Ovary (tissue), 9 donors: Measurements from ENCODE around the gene BCORL1. TPM values are rescaled to one million over a fixed set of nuclear protein-coding genes. Genes with fewer than 3 reads are reported as not detected.

Experiments used
- DNase-seq, 5 donors: peaks; one replicate each; pipeline ENCODE4 v3.0.0-alpha.2; 2019 to 2020
- H3K27ac ChIP-seq, 2 donors: fragments of 200-600 bp; one replicate each; pipeline versions ENCODE4 v1.5.1 to v1.8.0; 2019 to 2022
- H3K27me3 ChIP-seq: fragments of 200-600 bp; one replicate; pipeline ENCODE4 v1.8.0; 2022
- H3K36me3 ChIP-seq: fragments of 200-600 bp; sonication (generic); one replicate; pipeline ENCODE4 v1.5.1; 2019
- H3K4me1 ChIP-seq: one replicate; pipeline ENCODE4 v1.8.1; 2013; ENCODE audit warnings: mild to moderate bottlenecking, moderate library complexity; ENCODE audit not compliant: insufficient read depth
- H3K4me3 ChIP-seq: fragments of 200-600 bp; sonication (generic); one replicate; pipeline ENCODE4 v1.5.1; 2017
- H3K9me3 ChIP-seq, 2 donors: fragments of 200-600 bp in 1 of 2; sonication (generic) in 1 of 2; one replicate each; pipeline versions ENCODE4 v1.5.1 to v1.8.1; 2013 to 2019; ENCODE audit warnings: mild to moderate bottlenecking in 1 of 2, moderate library complexity in 1 of 2
- EP300 ChIP-seq: sonication (generic); formaldehyde crosslinking; IDR thresholded peaks from one replicate; pipeline ENCODE4 v1.6.1; 2017; ENCODE audit warnings: antibody characterized with exemption
- POLR2A ChIP-seq: fragments of 450-650 bp; IDR thresholded peaks from one replicate; pipeline ENCODE4 v1.6.1; 2017; ENCODE audit warnings: antibody characterized with exemption, mild to moderate bottlenecking, moderate library complexity
- WGBS, 3 donors: extraction: QIAGEN DNeasy Blood & Tissue Kit in 1 of 3; methylation state at CpG; one replicate each; pipeline versions ENCODE4 v1.1.5 to v1.1.7; 2013 to 2017; 5-methylcytosine and 5-hydroxymethylcytosine counted together
- intact Hi-C, 4 donors: fragments of 100-400 bp; cut with DNase I; formaldehyde crosslinking; loops; one replicate each; pipeline versions ENCODE4 v1.11.0 to v1.15.1; 2022 to 2023
- polyA plus RNA-seq, 2 donors: library from polyadenylated mRNA; stranded (reverse); fragments of 200-250 nt in 1 of 2; fragments of 350-450 nt in 1 of 2; fragmentation: Illumina TruSeq in 1 of 2; extraction: RNeasy Lipid Tissue Mini Kit (QIAGEN cat#74804) in 1 of 2; gene quantifications; one replicate each; pipeline ENCODE4 v1.2.3, GENCODE V29; 2013 to 2014
- total RNA-seq, 7 donors: library from RNA; depleted of rRNA in 2 of 7; stranded (reverse); fragments of >200 nt in 2 of 7; fragmentation: NEBNext Ultra II Directional in 3 of 7; extraction: Animal tissue kit (Norgen Biotek cat#: 25700) in 3 of 7; gene quantifications; one replicate each; pipeline versions ENCODE4 v1.1.0 to v1.2.4, GENCODE V29; 2016 to 2023
- TF ChIP-seq, protein P1 (sequence below), 3 donors: fragments of 450-650 bp in 2 of 3; fragments of 200-600 bp in 1 of 3; IDR thresholded peaks; one replicate each; pipeline versions ENCODE4 v1.5.1 to v1.8.0; 2016 to 2022; ENCODE audit warnings: antibody characterized with exemption in 3 of 3, mild to moderate bottlenecking in 1 of 3
- donor health status: DM: no; HTN: no; CAD: no; lungs with moderate emphysema.
- donor health status: DM: no; HTN: no; CAD: no.
- donor health status: Bipolar disorder and iron deficiency.
- donor health status: DM: yes; HTN: yes; CAD: no.
- donor health status: DM: no; HTN: no; CAD: no.
- donor health status: DM: yes; HTN: yes; CAD: no.

The BCORL1 gene
- total and polyA plus RNA-seq, 9 donors = 3.3 to 45.1 (median 19.3) TPM

DNA sequence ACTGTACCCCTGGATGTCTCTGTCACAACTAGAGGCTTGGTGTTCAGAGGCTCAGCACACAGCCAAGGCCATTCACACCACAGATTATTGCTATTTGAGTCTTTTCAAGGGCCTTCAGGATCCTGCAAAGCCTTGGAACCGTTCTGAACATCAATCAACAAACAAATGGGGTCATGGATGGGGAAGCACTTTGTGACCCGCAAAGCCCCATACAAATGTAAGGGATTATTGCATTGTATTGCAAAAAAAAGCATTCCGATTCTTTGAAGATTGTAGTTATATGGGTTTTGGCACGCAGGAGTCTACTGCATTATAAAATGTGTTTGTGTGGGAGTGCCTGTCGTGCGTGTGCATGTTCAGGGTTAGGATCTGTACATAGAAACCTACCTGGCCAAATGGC lies 17.3 kb upstream of the BCORL1 start:
- Histone ChIP-seq H3K27me3 (no peaks in the 10 kb centered on the region), H3K4me1 (no peaks in the 10 kb centered on the region), H3K9me3 (no peaks in the 10 kb centered on the region), H3K4me3 (no peak overlapping the region), H3K36me3 (no peaks in the 10 kb centered on the region), H3K27ac (no peak overlapping the region)
- intact Hi-C loops = no loop called here
- 68 to 77% (median 76%) methylated on average over 6 of the region's 6 CpGs for WGBS, 3 donors
- TF ChIP-seq EP300 (no peak), POLR2A (no peak)
- TF ChIP-seq, protein P1, sequence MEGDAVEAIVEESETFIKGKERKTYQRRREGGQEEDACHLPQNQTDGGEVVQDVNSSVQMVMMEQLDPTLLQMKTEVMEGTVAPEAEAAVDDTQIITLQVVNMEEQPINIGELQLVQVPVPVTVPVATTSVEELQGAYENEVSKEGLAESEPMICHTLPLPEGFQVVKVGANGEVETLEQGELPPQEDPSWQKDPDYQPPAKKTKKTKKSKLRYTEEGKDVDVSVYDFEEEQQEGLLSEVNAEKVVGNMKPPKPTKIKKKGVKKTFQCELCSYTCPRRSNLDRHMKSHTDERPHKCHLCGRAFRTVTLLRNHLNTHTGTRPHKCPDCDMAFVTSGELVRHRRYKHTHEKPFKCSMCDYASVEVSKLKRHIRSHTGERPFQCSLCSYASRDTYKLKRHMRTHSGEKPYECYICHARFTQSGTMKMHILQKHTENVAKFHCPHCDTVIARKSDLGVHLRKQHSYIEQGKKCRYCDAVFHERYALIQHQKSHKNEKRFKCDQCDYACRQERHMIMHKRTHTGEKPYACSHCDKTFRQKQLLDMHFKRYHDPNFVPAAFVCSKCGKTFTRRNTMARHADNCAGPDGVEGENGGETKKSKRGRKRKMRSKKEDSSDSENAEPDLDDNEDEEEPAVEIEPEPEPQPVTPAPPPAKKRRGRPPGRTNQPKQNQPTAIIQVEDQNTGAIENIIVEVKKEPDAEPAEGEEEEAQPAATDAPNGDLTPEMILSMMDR (IDR thresholded peaks at IDR 0.05) = no peak
- DNase-seq = no peak

DNA sequence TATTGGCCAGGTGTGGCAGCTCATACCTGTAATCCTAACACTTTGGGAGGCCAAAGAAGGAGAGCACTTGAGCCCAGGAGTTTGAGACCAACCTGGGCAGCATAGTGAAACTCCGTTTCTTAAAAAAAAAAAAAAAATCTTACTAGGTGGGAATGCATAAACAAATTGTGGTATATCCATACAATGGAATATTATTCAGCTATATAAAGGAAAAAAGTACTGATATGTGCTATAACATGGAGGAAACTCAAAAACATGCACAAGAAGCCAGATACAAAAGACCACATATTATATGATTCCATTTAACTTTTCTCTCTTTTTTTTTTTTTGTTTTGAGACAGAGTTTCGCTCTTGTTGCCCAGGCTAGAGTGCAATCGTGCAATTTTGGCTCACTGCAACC lies 13.5 kb upstream of the BCORL1 start:
- Histone ChIP-seq H3K9me3 (no peaks in the 10 kb centered on the region), H3K36me3 (no peaks in the 10 kb centered on the region), H3K4me1 (no peaks in the 10 kb centered on the region), H3K4me3 (no peak overlapping the region), H3K27ac (no peak overlapping the region), H3K27me3 (no peaks in the 10 kb centered on the region)
- DNase-seq = no peak
- intact Hi-C loops = no loop called here
- TF ChIP-seq EP300 = no peak
- TF ChIP-seq, protein P1 (IDR thresholded peaks at IDR 0.05) = no peak
- no peak for TF ChIP-seq POLR2A
- 80 to 86% (median 81%) methylated on average over 3 of the region's 3 CpGs for WGBS, 3 donors

DNA sequence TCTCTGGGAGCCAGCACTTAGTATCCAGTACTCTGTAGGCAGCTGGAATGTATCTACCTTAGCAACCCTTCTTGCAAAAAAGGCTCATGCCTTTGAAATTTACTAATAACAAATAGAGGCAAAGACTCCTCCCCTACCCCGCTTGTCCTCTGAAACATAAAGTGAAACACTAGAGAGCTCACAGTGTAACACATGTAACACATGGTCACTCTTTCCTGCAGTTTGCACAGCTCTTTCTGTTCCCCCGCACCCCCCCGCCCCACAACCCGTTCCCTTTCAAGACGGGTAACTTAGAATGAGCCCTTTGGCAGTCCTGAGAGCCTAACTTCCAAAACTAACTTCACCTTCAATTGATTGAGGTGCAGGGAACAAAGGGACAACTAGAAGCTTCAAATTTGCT lies 6.0 kb upstream of the BCORL1 start:
- Histone ChIP-seq H3K4me1 (no peaks in the 10 kb centered on the region), H3K27ac (no peak overlapping the region), H3K36me3 (no peaks in the 10 kb centered on the region), H3K27me3 (no peaks in the 10 kb centered on the region), H3K4me3 (no peak overlapping the region), H3K9me3 (no peaks in the 10 kb centered on the region)
- intact Hi-C loops = no loop called here
- 69 to 77% (median 69%) methylated on average over 5 of the region's 5 CpGs for WGBS, 3 donors
- DNase-seq = no peak
- no peak for TF ChIP-seq POLR2A
- TF ChIP-seq, protein P1 (IDR thresholded peaks at IDR 0.05) = no peak
- no peak for TF ChIP-seq EP300

DNA sequence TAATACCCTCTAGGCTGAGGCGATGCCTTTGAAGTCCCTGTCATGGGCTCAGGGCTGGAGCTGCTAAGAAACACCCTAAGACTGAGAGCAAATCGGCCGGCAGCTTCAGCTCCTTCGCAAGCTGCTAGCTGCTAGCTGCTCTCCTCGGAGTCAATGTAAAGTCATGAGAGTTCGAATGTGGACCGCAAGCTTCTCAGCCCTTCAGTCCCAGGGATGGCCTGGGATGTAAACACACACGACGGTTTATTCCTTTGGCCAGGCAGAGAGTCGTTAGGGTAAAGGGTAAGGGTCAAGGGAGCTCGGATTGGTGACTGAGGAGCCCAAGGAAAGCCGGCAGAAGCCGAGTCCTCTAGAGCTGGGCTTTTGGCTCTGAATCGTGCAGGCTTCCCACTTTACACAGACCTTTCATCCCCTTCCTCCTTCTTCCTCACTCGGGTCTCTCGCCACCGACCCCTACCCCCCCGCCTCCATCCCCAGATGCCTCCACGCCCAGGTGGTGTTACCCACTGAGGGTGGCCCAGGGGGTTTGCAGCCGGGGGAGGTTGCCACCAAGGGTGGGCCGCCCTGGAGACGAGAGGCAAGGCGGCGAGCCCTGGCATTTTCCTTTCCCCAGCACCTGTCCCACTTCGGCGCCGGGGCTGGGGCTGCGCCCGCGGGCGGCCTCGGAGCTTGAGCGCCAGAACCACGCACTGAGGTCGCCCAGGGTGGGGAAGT lies 3.1 kb upstream of the BCORL1 start:
- TF ChIP-seq, protein P1 (IDR thresholded peaks at IDR 0.05) = no peak
- TF ChIP-seq POLR2A = no peak
- no peak for TF ChIP-seq EP300
- 29 to 41% (median 35%) methylated on average over 26 to 35 of the region's 35 CpGs for WGBS, 3 donors
- Histone ChIP-seq H3K9me3 (no peaks in the 10 kb centered on the region), H3K4me1 (peaks cover 1% of the 10 kb centered on the region), H3K27ac (peak overlapping the region; percentile 88 to 92), H3K4me3 (peak overlapping the region; percentile 40), H3K27me3 (no peaks in the 10 kb centered on the region), H3K36me3 (no peaks in the 10 kb centered on the region)
- peak; percentile 21 to 44 (median 35) for DNase-seq
- intact Hi-C loops = no loop called here
